ENCODE results near the gene LMOD2.

The LMOD2 gene

DNA sequence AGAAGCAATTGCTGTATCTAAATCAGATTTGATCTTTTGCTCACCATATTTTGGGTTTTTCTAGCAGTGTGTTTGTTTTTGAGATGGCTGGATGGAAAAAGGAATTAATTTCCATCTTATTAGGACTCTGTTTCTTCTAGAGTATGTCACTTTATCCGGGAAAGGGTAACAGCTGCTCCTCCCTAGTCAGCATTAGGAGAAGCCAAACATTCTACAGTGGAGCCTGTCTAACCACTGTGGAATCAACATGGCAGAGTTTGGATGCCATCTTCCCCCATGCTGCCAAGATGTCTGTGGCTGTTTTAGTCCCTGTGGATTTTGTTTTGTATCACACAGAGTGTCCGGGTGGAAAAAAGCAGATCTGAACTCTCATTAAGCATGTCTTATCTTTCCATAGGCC, 16.0 kb upstream of the LMOD2 start:
- TF ChIP-seq ZFX (IDR thresholded peaks at IDR 0.05) = no peak
- TF ChIP-seq, protein P1, sequence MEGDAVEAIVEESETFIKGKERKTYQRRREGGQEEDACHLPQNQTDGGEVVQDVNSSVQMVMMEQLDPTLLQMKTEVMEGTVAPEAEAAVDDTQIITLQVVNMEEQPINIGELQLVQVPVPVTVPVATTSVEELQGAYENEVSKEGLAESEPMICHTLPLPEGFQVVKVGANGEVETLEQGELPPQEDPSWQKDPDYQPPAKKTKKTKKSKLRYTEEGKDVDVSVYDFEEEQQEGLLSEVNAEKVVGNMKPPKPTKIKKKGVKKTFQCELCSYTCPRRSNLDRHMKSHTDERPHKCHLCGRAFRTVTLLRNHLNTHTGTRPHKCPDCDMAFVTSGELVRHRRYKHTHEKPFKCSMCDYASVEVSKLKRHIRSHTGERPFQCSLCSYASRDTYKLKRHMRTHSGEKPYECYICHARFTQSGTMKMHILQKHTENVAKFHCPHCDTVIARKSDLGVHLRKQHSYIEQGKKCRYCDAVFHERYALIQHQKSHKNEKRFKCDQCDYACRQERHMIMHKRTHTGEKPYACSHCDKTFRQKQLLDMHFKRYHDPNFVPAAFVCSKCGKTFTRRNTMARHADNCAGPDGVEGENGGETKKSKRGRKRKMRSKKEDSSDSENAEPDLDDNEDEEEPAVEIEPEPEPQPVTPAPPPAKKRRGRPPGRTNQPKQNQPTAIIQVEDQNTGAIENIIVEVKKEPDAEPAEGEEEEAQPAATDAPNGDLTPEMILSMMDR (conservative IDR thresholded peaks at IDR 0.05) = no peak
- H3K27ac ChIP-seq = no peak overlapping the region

- no peak overlapping the region for H3K27ac ChIP-seq
- TF ChIP-seq, protein P1 (conservative IDR thresholded peaks at IDR 0.05) = no peak
- no peak for TF ChIP-seq ZFX (IDR thresholded peaks at IDR 0.05)
Observed at GRCh38 chr7:123640583-123640982, 15.1 kb upstream of the LMOD2 start.

- TF ChIP-seq, protein P1 (conservative IDR thresholded peaks at IDR 0.05) = no peak
- TF ChIP-seq ZFX (IDR thresholded peaks at IDR 0.05) = no peak
Observed at GRCh38 chr7:123641901-123642300, 13.8 kb upstream of the LMOD2 start.

DNA sequence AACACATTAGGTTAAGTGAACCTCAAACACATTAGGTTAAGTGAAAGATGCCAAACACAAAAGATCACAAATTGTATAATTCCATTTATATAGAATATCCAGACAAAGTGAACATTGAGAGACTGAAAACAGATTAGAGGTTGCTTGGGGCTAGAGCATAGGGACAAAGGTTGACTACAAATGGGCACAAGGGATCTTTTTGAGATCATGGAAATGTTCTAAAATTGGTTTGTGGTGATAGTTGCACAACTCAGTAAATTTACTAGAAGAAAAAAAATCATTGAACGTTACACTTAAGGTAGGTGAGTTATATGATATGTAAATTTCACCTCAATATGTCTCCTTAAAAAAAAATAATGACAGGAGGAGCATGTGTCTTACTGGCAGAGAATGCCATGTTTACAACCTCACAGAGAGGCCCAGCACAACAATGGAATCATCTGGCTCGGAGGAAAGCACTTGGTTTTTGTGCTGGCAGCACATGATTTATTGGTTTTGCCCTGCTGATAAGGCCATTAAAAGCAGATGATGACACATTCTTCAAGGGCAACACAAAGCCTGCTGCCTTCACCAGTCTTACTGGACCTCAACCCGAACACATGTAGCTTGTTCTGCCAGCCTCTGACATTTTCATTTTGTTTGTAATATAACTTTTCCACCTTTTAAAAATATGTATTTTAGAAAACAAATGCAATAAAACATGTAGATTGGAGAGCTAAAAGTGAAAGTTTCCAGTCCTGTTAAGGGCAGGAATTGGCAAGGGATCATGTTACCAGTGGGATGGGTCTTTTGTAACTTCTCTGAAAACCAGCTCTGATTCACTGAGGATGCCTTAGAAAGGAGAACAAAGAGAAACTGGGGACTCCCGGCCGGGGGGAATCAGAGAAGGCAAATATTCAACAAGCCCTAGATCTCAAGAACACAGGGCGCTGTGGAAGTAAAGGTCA, 11.9 kb upstream of the LMOD2 start:
- H3K27ac ChIP-seq = no peak overlapping the region; the same call in 1 of the 2 replicates
- TF ChIP-seq ZFX (IDR thresholded peaks at IDR 0.05) = no peak

More at GRCh38 chr7:123641901-123642300, 13.8 kb upstream of the LMOD2 start:
- no peak overlapping the region for H3K27ac ChIP-seq

- TF ChIP-seq, protein P1 (conservative IDR thresholded peaks at IDR 0.05) = no peak
- TF ChIP-seq ZFX (IDR thresholded peaks at IDR 0.05) = no peak
- H3K27ac ChIP-seq = no peak overlapping the region
Observed at GRCh38 chr7:123645516-123645915, 10.2 kb upstream of the LMOD2 start.

- H3K27ac ChIP-seq = no peak overlapping the region
Observed at GRCh38 chr7:123647106-123647730, 8.4 kb upstream of the LMOD2 start.

GRCh38 chr7:123649964-123650363, 5.7 kb upstream of the LMOD2 start:
- no peak overlapping the region for H3K27ac ChIP-seq
- no peak for TF ChIP-seq ZFX (IDR thresholded peaks at IDR 0.05)
- TF ChIP-seq, protein P1 (conservative IDR thresholded peaks at IDR 0.05) = no peak

More at GRCh38 chr7:123647106-123647730, 8.4 kb upstream of the LMOD2 start:
- no peak for TF ChIP-seq ZFX (IDR thresholded peaks at IDR 0.05)
- TF ChIP-seq, protein P1 (conservative IDR thresholded peaks at IDR 0.05) = no peak
